ENCODE results near the gene CTDSP1.

GRCh38 chr2:218375212-218375611 lies 24.5 kb upstream of the CTDSP1 start:
- TF ChIP-seq CTCF (IDR thresholded peaks at IDR 0.05; ENCODE audit: borderline replicate concordance, extremely low read depth, low read length, poor library complexity, severe bottlenecking) (no peak), EZH2 (IDR thresholded peaks at IDR 0.05; ENCODE audit: borderline replicate concordance, low read depth, low read length, severe bottlenecking) (no peak)

Data from DND-41 (cell line).